Coronary artery (tissue), 2 donors: ENCODE measurements around the gene KAZN.

ENCODE experiments used
- DNase-seq: peaks from one replicate; pipeline ENCODE4 v3.0.0-alpha.2; 2017; ENCODE audit warnings: low spot score
- H3K27ac ChIP-seq, 2 donors: fragments of 200-600 bp; sonication (generic); one replicate each; pipeline ENCODE4 v1.5.1; 2016 to 2019
- H3K4me3 ChIP-seq: fragments of 200-600 bp; sonication (generic); 2 replicates; pipeline ENCODE4 v1.5.1; 2016; ENCODE audit warnings: mild to moderate bottlenecking, moderate library complexity
- CTCF ChIP-seq: fragments of 200-600 bp; sonication (generic); IDR thresholded peaks from one replicate; pipeline ENCODE4 v1.5.1; 2019; ENCODE audit warnings: antibody characterized with exemption

Gene KAZN

DNA sequence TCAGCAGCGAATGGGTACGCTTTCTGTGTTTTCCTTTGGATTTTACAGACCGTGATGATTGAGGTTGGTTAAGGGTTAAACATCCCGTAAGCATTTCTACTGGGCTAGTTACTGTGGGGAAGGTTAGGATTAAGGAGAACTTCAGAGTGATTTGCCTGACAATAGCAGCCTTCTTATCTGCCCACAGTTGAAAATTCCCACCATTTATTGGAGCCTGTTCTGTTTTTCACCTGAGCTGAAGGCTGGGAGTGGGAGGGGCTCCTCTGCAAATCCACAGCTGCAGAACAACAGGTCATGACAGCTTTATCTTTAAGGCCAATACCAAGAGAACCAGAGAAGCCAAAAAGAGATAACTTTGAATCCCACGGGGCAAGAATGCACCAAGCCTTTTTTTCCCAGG is 168.6 kb downstream of the KAZN start:
- H3K27ac ChIP-seq, result no peak overlapping the region
- no peak for DNase-seq
- no peak overlapping the region for H3K4me3 ChIP-seq
- TF ChIP-seq CTCF, result no peak

DNA sequence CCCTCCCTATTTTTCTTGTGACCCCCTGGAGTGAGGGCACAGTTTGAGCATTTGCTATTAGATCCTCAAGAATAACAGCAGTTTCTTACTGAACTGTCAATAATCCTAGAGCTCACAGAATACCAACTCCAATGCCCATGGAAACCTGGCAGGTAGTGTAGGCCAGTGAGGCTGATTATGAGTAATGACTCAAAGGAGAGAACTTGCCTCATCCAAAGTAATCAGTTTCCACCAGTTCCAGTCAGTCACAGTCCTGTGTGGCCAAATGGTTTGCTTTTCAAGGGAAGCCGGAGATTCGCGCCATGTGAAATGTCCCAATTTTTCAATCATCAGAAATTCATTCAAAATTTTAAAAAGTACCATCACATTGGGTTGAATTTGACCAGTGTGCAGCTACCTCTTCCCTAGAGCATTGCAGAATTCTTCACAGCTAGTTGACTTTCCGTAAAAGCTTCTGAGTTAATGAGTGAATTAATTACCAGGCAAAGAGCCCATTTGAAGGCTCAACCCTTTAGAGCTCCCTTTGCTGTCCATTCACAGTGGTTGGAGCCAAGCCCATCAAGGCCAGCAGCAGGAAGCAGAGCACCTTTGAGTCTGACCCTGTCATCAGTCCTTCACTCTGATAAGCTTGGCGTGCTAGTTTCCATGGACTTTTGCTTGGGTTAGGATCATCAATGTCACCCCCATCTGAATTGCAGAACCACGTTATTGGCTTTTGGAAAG is 170.3 kb downstream of the KAZN start:
- H3K4me3 ChIP-seq, result no peak overlapping the region
- DNase-seq, result no peak
- TF ChIP-seq CTCF, result no peak
- no peak overlapping the region for H3K27ac ChIP-seq

- Histone ChIP-seq H3K4me3 (no peak overlapping the region), H3K27ac (no peak overlapping the region)
- DNase-seq, result no peak
- TF ChIP-seq CTCF, result no peak
Observed at GRCh38 chr1:14769486-14770274, 171.2 kb downstream of the KAZN start.

- DNase-seq, result no peak
- no peak overlapping the region for H3K4me3 ChIP-seq
Observed at GRCh38 chr1:14773396-14774025, 175.0 kb downstream of the KAZN start.

GRCh38 chr1:14774225-14774624 is 175.7 kb downstream of the KAZN start:
- Histone ChIP-seq H3K4me3 (no peak overlapping the region), H3K27ac (no peak overlapping the region)
- TF ChIP-seq CTCF, result no peak
- no peak for DNase-seq

More at GRCh38 chr1:14773396-14774025, 175.0 kb downstream of the KAZN start:
- H3K27ac ChIP-seq, result no peak overlapping the region
- no peak for TF ChIP-seq CTCF

DNA sequence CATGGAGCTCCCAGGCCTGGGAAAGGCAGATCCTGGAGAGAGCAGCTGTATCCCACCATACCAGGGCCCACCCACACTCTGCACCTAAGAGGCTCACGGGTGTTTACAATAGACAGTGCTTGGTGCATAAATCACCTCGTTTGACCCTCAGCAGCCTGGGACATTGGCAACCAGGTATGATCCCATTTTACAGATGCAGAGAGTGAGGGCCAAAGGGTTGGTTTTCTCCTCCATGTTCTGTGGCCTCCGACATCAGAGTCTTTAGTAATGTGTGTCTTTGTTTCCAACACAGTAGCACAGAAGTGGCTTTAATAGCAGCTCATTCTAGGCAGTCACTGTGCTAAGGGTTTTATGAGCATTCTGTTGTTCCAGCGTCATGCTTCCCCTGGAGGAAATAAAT is 176.5 kb downstream of the KAZN start:
- Histone ChIP-seq H3K4me3 (no peak overlapping the region), H3K27ac (no peak overlapping the region)
- no peak for DNase-seq
- no peak for TF ChIP-seq CTCF
